HS-27A (cell line): ENCODE measurements around the gene TP73.

Experiments used
- DNase-seq: peaks from one replicate; pipeline ENCODE4 v3.0.0-alpha.2; 2012; ENCODE audit warnings: low read depth, missing footprints

Gene TP73

GRCh38 chr1:3729594-3730542 is 77.6 kb downstream of the TP73 start:
- no peak for DNase-seq

- DNase-seq, result no peak
Observed at GRCh38 chr1:3730543-3731247, 78.4 kb downstream of the TP73 start.

GRCh38 chr1:3731583-3732433 is 79.5 kb downstream of the TP73 start:
- DNase-seq, result no peak

- no peak for DNase-seq
Observed at GRCh38 chr1:3732434-3733093, 80.2 kb downstream of the TP73 start.

GRCh38 chr1:3733094-3733882 is 81.0 kb downstream of the TP73 start:
- no peak for DNase-seq

- DNase-seq, result no peak
Observed at GRCh38 chr1:3733883-3734589, 81.7 kb downstream of the TP73 start.

- no peak for DNase-seq
Observed at GRCh38 chr1:3734602-3735001, 82.3 kb downstream of the TP73 start.

GRCh38 chr1:3735027-3735681 is 82.8 kb downstream of the TP73 start:
- no peak for DNase-seq

- no peak for DNase-seq
Observed at GRCh38 chr1:3735688-3736087, 83.4 kb downstream of the TP73 start.

- no peak for DNase-seq
Observed at GRCh38 chr1:3736131-3736561, 83.8 kb downstream of the TP73 start.

GRCh38 chr1:3736708-3737107 is 84.4 kb downstream of the TP73 start:
- no peak for DNase-seq

GRCh38 chr1:3738943-3739342 is 86.6 kb downstream of the TP73 start:
- DNase-seq, result no peak

- no peak for DNase-seq
Observed at GRCh38 chr1:3740042-3740441, 87.7 kb downstream of the TP73 start.

GRCh38 chr1:3740752-3741151 is 88.4 kb downstream of the TP73 start:
- DNase-seq, result no peak

GRCh38 chr1:3741566-3742438 is 89.5 kb downstream of the TP73 start:
- no peak for DNase-seq

- no peak for DNase-seq
Observed at GRCh38 chr1:3742439-3743298, 90.4 kb downstream of the TP73 start.

- DNase-seq, result no peak
Observed at GRCh38 chr1:3743421-3743820, 91.1 kb downstream of the TP73 start.

GRCh38 chr1:3743826-3744225 is 91.5 kb downstream of the TP73 start:
- DNase-seq, result no peak
